ENCODE data around the gene SLC35F1.

- no peak for TF ChIP-seq TEAD4 (IDR thresholded peaks at IDR 0.05)
- TF ChIP-seq, protein P1, sequence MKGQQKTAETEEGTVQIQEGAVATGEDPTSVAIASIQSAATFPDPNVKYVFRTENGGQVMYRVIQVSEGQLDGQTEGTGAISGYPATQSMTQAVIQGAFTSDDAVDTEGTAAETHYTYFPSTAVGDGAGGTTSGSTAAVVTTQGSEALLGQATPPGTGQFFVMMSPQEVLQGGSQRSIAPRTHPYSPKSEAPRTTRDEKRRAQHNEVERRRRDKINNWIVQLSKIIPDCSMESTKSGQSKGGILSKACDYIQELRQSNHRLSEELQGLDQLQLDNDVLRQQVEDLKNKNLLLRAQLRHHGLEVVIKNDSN (IDR thresholded peaks at IDR 0.05) = no peak
- TF ChIP-seq RAD21 (IDR thresholded peaks at IDR 0.05; ENCODE audit: low read depth) = no peak
- TF ChIP-seq EP300 (IDR thresholded peaks at IDR 0.05; ENCODE audit: borderline replicate concordance) = no peak
Observed at GRCh38 chr6:118146584-118146983, 239.5 kb downstream of the SLC35F1 start.

Data from Ishikawa (cell line).